A549 (cell line): Measurements from ENCODE around the gene TMEM14A. TPM values are rescaled to one million over a fixed set of nuclear protein-coding genes. Genes with fewer than 3 reads are reported as not detected.

Experiments used
- EP300 ChIP-seq, 2 experiments: fragments of >200 bp; sonication (Bioruptor Twin); formaldehyde crosslinking; IDR thresholded peaks; 2 replicates in 1 of 2; 3 replicates in 1 of 2; pipeline ENCODE4 v1.6.1; 2016 to 2017
- JUN ChIP-seq, 2 experiments: fragments of >200 bp; sonication (Bioruptor Twin); formaldehyde crosslinking; IDR thresholded peaks; 2 replicates in 1 of 2; 3 replicates in 1 of 2; pipeline ENCODE4 v1.6.1; 2016 to 2017
- polyA plus RNA-seq, 4 experiments: library from polyadenylated mRNA; depleted of rRNA in 3 of 4; stranded (reverse); fragments of >200 nt; fragmentation: RNase III in 1 of 4; extraction: RNeasy Plus Mini Kit Qiagen cat#74134 plus additional on column Dnase treatment in 1 of 4; gene quantifications; 2 replicates in 3 of 4; 3 replicates in 1 of 4; pipeline ENCODE4 v1.2.3, GENCODE V29; 2011 to 2017
- small RNA-seq, 6 experiments: library from RNA; depleted of rRNA; stranded (forward); fragments of <200 nt; gene quantifications; one replicate each; pipeline ENCODE3, GENCODE V24; 2012

The TMEM14A gene
- polyA plus RNA-seq, 2 of the 4 experiments (the other 2 are of a cell fraction), result 53.4 to 63.8 TPM

DNA sequence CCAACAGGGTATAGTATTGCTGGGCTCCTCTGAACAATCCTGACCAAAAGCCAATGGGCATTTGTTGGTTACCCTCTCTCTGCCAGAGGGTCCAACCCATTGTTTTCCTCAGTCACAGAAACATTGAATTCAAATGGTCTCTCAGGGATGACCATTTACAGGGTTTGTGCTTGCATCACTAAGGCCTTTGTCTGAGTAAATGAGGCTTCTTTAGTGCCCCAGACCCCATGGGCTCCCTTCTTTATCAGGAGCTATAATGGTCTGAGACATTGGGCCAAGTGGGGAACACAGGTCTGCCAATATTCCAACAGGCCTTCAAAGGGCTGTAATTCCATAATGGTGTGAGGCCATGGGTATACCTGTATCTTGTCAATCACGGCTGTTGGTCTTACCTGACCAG lies 65.2 kb downstream of the TMEM14A start (continued):
- no peak for TF ChIP-seq EP300 (IDR thresholded peaks at IDR 0.05)
- no peak for TF ChIP-seq JUN (IDR thresholded peaks at IDR 0.05)

Small RNA genes lying within 50 kb of the gene (small RNA-seq; reads per million reads assigned to genes)
- 0 to 1.3 (median 0) reads per million in 6 experiments for gene AL109918.2

Other genes with a start within 250 kb of the TMEM14A start
- 25.4 and 25.6 TPM in 2 replicates for gene TRAM2, start 94.1 kb upstream of the TMEM14A start, polyA plus RNA-seq (2011; rRNA removed)
- 16.4 to 18.9 TPM (median 18.9 TPM) in 3 replicates for gene TRAM2, start 94.1 kb upstream of the TMEM14A start, polyA plus RNA-seq (2017; fragmentation: RNase III; extraction: RNeasy Plus Mini Kit Qiagen cat#74134 plus additional on column Dnase treatment)
- gene GSTA2, start 92.4 kb downstream of the TMEM14A start, polyA plus RNA-seq (2011; rRNA removed), result 0.68 and 0.70 TPM in 2 replicates
- 0.10 TPM in 1 of 3 replicates, not detected in the others for gene GSTA2, start 92.4 kb downstream of the TMEM14A start, polyA plus RNA-seq (2017; fragmentation: RNase III; extraction: RNeasy Plus Mini Kit Qiagen cat#74134 plus additional on column Dnase treatment)
- gene GSTA1, start 132.7 kb downstream of the TMEM14A start, polyA plus RNA-seq (2011; rRNA removed), result 0.81 and 0.93 TPM in 2 replicates
- gene GSTA1, start 132.7 kb downstream of the TMEM14A start, polyA plus RNA-seq (2017; fragmentation: RNase III; extraction: RNeasy Plus Mini Kit Qiagen cat#74134 plus additional on column Dnase treatment), result 0.09 TPM in 1 of 3 replicates, not detected in the others
- not detected in 2 replicates for gene GSTA5, start 169.7 kb downstream of the TMEM14A start, polyA plus RNA-seq (2011; rRNA removed)
- not detected in 3 replicates for gene GSTA5, start 169.7 kb downstream of the TMEM14A start, polyA plus RNA-seq (2017; fragmentation: RNase III; extraction: RNeasy Plus Mini Kit Qiagen cat#74134 plus additional on column Dnase treatment)
- not detected in 2 replicates for gene GSTA3, start 238.6 kb downstream of the TMEM14A start, polyA plus RNA-seq (2011; rRNA removed)
- gene GSTA3, start 238.6 kb downstream of the TMEM14A start, polyA plus RNA-seq (2017; fragmentation: RNase III; extraction: RNeasy Plus Mini Kit Qiagen cat#74134 plus additional on column Dnase treatment), result not detected in 3 replicates